ENCODE measurements around the gene CD34.
"Not testable (repeated sequence)": the region's sequence is repeated elsewhere in the genome, so short reads cannot be mapped to it uniquely, and the experiment has no call there.

DNA sequence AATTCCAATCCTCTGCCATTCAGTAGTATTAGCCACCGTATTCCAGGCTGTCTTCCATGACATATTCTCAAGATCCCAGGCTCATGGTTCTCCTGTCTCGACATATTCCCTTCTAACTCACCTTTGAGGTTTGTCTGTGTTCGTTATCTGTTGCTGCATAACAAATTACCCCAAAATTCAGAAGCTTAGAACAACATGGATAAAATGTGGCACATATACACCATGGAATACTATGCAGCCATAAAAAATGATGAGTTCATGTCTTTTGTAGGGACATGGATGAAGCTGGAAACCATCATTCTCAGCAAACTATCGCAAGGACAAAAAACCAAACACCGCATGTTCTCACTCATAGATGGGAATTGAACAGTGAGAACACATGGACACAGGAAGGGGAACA is 33.0 kb downstream of the CD34 start:
- TF ChIP-seq, protein P1, sequence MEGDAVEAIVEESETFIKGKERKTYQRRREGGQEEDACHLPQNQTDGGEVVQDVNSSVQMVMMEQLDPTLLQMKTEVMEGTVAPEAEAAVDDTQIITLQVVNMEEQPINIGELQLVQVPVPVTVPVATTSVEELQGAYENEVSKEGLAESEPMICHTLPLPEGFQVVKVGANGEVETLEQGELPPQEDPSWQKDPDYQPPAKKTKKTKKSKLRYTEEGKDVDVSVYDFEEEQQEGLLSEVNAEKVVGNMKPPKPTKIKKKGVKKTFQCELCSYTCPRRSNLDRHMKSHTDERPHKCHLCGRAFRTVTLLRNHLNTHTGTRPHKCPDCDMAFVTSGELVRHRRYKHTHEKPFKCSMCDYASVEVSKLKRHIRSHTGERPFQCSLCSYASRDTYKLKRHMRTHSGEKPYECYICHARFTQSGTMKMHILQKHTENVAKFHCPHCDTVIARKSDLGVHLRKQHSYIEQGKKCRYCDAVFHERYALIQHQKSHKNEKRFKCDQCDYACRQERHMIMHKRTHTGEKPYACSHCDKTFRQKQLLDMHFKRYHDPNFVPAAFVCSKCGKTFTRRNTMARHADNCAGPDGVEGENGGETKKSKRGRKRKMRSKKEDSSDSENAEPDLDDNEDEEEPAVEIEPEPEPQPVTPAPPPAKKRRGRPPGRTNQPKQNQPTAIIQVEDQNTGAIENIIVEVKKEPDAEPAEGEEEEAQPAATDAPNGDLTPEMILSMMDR (IDR thresholded peaks at IDR 0.05): not testable (repeated sequence)
- TF ChIP-seq POLR2A (IDR thresholded peaks at IDR 0.05): not testable (repeated sequence)

Measured in right lobe of liver (tissue), 4 donors.